ENCODE measurements around the gene MYO1B.

DNA sequence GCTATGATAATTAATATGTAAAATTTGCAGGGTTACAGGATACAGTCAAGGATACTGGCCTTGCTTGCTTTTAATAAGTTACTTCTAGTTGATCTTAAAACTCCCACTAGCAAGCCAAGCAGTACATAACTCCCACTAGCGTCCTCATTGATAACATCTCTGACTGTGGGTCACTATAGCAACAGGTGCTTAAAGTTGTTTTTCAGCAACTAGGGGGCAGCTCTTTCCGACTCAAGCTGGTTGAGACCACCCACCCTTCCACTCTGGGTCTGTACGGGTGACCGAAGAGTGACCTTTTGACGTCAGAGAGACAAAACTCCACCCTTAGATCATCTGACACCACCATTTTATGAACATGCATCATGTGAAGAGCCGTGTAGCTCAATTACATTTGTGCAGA lies 208.6 kb downstream of the MYO1B start:
- TF ChIP-seq, protein P1, sequence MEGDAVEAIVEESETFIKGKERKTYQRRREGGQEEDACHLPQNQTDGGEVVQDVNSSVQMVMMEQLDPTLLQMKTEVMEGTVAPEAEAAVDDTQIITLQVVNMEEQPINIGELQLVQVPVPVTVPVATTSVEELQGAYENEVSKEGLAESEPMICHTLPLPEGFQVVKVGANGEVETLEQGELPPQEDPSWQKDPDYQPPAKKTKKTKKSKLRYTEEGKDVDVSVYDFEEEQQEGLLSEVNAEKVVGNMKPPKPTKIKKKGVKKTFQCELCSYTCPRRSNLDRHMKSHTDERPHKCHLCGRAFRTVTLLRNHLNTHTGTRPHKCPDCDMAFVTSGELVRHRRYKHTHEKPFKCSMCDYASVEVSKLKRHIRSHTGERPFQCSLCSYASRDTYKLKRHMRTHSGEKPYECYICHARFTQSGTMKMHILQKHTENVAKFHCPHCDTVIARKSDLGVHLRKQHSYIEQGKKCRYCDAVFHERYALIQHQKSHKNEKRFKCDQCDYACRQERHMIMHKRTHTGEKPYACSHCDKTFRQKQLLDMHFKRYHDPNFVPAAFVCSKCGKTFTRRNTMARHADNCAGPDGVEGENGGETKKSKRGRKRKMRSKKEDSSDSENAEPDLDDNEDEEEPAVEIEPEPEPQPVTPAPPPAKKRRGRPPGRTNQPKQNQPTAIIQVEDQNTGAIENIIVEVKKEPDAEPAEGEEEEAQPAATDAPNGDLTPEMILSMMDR (conservative IDR thresholded peaks at IDR 0.05 in 1 of 2, IDR thresholded peaks at IDR 0.05 in 1 of 2; ENCODE audit: extremely low read depth in 1 of 2, insufficient read depth in 1 of 2, low read depth in 1 of 2, low read length in 2 of 2) = no peak
- TF ChIP-seq EZH2 (IDR thresholded peaks at IDR 0.05; ENCODE audit: borderline replicate concordance, low read length) = no peak
